Endometrial microvascular endothelial cells (primary cell): ENCODE results near the gene ZNF135. TPM values are rescaled to one million over a fixed set of nuclear protein-coding genes. Genes with fewer than 3 reads are reported as not detected.

ENCODE experiments used
- in situ Hi-C: cut with HindIII; loops from 2 replicates; pipeline ENCODE4 v1.10.0; 2017; ENCODE audit warnings: low sequenced_read_pairs, low pct_unique_long_range_greater_than_20kb; ENCODE audit errors: inconsistent ontology term
- total RNA-seq: library from RNA; depleted of rRNA; stranded (reverse); fragments of >200 nt; gene quantifications from one replicate; pipeline ENCODE4 v1.2.3, GENCODE V29; 2015; ENCODE audit errors: inconsistent ontology term

The ZNF135 gene
- total RNA-seq, 1 donor from 2014 or later = not detected

GRCh38 chr19:58044886-58045285, 14.2 kb upstream of the ZNF135 start:
- in situ Hi-C loops = no loop called here

GRCh38 chr19:58045411-58046050, 13.6 kb upstream of the ZNF135 start:
- in situ Hi-C loops = no loop called here

GRCh38 chr19:58046856-58047255, 12.2 kb upstream of the ZNF135 start:
- in situ Hi-C loops = no loop called here

DNA sequence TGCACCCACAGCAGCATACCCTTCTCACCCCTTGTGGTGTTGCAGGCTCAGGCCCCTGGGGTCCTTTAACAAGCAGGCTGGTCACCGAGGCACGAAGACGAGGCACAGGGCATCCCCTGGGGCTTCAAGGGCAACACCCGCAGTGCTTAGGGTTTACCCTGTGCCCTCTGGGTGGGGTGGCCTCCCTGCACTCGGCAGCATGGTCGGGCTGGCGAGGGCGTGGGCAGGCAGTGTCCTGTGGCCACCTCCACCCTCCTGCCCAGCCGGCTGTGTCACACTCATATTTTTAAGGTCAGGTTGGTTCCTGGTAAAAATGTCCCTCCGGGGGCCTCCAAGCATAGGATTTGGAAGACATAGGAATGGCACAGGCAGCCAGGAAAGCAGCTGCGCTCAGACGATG, 11.4 kb upstream of the ZNF135 start:
- in situ Hi-C loops = no loop called here

DNA sequence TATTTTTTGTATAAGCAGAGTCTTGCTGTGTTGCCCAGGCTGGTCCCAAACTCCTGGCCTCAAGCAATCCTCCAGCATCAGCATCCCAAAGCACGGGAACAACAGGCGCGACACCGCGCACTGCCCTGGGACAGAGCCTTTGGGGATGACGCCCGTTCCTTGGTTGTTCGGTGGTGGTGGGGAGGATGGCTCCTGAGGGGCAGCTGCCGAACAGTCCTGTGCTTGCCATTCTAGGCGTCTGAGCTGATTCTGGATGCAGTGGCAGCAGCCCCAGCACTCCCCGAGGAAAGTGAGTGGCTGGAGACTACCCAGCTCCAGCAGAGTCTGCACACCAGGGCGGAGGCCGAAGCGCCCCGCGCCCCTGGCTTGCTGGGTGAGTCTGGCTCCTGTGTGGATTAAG, 6.8 kb upstream of the ZNF135 start:
- in situ Hi-C loops = no loop called here

DNA sequence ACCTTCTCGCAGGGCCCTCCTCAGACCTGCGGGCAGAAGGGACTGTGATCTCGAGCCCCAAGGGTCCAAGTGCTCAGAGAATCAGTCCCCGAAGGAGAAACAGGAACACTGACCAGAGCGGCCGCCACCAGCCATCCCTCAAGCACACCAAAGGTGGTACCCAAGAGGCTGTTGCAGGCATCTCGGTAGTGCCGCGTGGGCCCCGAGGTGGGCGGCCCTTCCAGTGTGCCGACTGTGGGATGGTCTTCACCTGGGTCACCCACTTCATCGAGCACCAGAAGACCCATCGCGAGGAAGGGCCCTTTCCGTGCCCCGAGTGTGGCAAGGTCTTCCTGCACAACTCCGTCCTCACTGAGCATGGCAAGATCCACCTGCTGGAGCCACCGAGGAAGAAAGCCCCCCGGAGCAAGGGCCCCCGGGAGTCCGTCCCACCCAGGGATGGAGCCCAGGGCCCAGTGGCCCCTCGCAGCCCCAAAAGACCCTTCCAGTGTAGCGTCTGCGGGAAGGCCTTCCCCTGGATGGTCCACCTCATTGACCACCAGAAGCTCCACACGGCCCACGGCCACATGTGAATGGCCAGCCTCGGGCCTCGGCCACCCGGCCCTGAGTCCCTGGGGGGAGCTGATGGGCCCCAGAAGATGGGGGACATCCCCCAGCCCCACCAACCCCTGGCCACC, 5.5 kb upstream of the ZNF135 start:
- in situ Hi-C loops = no loop called here

DNA sequence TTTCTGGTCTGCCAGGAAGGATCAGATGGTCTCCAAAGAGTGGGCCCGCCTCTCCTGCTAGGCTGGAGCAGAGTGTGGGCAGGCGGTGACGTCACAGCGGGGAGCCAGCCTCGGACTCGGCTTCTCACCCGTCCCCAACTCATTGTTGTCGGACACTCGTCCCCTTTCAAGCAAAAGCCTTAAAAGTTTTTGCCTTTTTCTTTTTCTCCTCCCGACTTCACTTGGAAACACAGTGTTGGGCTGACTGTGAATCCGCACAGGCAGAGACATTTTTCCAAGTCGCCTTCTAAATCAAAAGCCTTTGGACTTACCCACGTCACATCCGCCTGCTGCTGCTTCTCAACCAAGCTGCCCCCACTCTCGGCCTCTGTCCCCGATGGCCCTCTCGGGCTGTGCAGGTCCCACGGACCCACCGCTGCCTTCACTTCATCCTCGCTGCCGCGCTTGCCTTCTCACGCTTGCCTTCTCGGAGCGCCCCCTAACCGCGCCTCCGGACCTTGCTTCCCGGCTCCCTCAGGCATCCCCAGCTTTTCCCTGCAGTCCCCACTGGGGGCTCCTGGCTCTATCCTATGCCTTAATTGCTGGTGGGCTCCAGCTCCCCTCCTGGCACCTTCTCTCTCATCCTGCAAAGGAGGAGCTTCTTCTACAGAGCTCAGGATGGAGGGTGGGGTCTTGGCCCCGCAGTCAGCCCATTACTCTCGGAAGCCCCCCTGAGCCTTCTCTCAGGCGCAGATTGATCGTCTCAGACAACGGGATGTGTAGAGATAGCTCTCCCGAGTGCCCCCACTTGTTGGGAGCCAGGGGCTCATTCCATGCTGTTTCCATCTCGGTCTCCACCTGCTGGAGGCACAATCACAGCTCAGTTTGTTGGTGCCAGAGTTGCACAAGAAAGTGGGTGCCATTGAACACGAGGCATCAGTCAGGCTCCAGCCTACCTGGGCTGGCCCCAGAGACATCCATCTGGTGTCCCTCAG, 3.9 kb upstream of the ZNF135 start:
- in situ Hi-C loops = no loop called here

DNA sequence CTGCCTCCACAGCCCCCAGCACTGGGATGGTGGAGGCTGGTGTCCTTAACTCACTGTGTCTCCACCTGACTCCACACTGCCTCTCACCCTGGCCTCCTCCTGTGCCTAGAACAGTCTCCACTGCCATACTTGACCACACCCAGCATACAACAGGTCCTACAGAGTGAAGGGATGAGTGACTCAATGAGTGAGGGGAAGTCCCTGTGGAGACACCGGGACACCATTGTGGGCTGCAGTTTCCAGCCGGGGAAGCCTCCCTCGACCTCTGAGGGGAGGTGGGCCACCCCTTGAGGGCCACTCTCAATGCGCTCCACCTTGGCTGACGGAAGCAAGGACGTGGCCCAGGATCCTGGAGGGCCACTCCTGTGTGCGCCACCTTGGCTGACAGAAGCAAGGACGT, 2.8 kb upstream of the ZNF135 start:
- in situ Hi-C loops = no loop called here

GRCh38 chr19:58056861-58057260, 2.2 kb upstream of the ZNF135 start:
- in situ Hi-C loops = no loop called here

- in situ Hi-C loops = no loop called here
Observed at GRCh38 chr19:58058467-58058866, 615 bp upstream of the ZNF135 start.

DNA sequence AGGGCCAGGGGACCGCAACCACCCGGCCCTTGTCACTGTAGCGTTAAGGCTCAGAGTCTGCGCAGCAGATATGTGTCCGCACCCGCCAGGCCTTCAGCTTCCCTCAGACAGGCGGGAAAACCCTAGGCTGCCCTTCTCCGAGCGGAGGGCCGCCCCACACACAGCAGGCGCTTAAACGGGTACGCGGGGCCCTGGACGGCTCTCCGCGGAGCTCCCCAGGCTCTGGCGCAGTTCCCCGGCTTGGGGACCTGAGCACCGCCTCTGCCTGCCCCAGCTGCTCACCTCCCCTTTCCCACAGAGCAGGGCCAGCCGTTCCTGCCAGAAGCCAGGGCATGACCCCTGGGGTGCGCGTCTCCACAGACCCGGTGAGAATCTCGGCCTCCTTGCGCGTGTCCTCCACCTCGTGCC, 593 bp downstream of the ZNF135 start:
- in situ Hi-C loops = no loop called here

GRCh38 chr19:58060231-58060630, 1.1 kb downstream of the ZNF135 start:
- in situ Hi-C loops = no loop called here

GRCh38 chr19:58063712-58064111, 4.6 kb downstream of the ZNF135 start:
- in situ Hi-C loops = no loop called here

- in situ Hi-C loops = no loop called here
Observed at GRCh38 chr19:58067240-58067912, 8.3 kb downstream of the ZNF135 start.

DNA sequence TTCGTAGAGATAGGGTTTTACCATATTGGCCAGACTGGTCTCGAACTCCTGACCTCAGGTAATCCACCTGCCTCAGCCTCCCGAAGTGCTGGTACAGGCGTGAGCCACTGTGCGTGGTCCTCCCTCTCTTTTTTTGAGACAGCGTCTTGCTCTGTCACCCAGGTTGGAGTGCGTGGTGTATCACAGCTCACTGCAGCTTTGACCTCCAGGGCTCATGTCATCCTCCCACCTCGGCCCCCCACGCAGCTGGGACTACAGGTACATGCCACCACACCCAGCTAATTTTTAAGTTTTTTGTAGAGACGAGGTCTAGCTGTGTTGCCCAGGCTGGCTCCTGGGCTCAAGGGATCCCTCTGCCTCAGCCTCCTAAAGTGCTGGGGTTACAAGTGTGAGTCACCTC, 20.7 kb downstream of the ZNF135 start:
- in situ Hi-C loops = no loop called here

- in situ Hi-C loops = no loop called here
Observed at GRCh38 chr19:58083021-58083420, 23.9 kb downstream of the ZNF135 start.

DNA sequence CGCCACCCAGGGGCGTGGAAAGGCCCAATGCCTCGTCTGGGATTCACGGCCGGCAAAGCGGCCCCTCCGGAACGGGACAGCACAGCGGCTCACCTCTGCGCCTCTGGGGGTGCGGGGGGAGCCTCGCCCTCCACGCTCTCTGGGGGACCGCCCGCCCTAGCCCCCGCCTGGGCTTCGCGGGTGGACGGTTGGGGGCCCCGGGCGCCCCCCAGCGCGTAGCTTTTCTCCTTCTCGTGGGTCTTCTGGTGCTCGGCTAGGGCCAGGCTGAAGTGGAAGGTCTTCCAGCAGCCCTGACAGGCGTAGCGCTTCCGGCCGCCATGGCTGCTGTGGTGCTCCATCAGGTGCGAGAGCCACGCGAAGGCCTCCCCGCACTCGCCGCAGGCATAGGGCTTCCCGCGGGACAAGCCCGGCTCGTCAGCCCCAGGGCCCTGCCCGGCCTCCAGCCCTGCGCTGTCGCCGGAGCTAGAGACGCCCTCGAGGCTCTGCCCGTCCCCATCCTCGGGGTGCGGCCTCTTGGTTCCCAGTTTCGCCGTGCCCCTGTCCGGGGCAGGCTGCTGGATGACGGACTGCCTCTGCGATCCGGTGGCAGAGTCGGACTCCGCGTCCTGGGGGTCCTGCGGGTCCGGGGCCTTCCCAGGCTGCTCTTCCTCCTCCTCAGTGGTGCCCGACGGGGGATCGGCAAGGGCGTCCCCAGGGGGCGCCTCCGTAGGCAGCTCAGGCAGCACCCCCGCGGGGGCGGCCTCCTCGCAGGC, 25.7 kb downstream of the ZNF135 start:
- in situ Hi-C loops = no loop called here

DNA sequence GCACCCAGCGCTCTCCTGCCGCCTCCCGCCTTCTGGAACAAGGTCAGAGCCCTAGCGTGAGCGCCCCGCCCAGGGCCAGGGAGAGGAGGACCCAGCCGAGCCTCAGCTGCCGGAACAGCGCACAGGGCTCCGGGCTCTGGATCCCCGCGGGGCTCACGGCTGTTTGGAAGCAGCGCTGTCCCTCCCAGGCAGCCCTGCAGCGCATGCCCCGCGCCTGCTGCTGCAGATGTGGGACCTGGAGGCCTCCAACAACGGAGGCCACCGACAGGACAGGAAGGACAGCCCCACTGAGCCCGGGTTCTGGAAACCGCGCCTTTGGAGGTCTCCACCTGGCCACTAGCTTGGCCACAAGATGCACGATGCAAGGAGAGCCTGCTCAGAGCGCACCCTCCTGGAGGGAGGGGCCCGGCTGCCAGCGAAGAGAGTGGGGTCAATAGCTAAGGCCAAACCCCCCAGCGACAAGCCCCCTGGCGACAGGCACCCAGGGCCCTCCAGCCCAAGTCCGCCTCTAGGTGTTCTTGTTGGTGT, 26.3 kb downstream of the ZNF135 start:
- in situ Hi-C loops = no loop called here
